ENCODE data around the gene PRIMA1.

- TF ChIP-seq CTCF (conservative IDR thresholded peaks at IDR 0.05; ENCODE audit: low read depth in 2 of 2) (no peak), JUNB (IDR thresholded peaks at IDR 0.05; ENCODE audit: unreplicated experiment) (no peak), ZNF114 (CRISPR knock-in tag; IDR thresholded peaks at IDR 0.05) (no peak), EZH2phosphoT487 (IDR thresholded peaks at IDR 0.05; ENCODE audit: unreplicated experiment) (no peak), EZH2 (IDR thresholded peaks at IDR 0.05; ENCODE audit: low read depth, unreplicated experiment) (no peak)
These were observed 103.0 kb downstream of the PRIMA1 start for GRCh38 chr14:93685121-93685895.

Data from GM23338 (cell line).